GM12892 (cell line): ENCODE measurements around the gene TMEM121.

Experiments used
- POLR2A ChIP-seq: IDR thresholded peaks from 2 replicates; pipeline ENCODE4 v1.6.1; 2011; ENCODE audit warnings: low read depth, low read length, control low read depth
- POLR2AphosphoS5 ChIP-seq: IDR thresholded peaks from 2 replicates; pipeline ENCODE4 v1.6.1; 2011; ENCODE audit warnings: low read depth, low read length, control low read depth

DNA sequence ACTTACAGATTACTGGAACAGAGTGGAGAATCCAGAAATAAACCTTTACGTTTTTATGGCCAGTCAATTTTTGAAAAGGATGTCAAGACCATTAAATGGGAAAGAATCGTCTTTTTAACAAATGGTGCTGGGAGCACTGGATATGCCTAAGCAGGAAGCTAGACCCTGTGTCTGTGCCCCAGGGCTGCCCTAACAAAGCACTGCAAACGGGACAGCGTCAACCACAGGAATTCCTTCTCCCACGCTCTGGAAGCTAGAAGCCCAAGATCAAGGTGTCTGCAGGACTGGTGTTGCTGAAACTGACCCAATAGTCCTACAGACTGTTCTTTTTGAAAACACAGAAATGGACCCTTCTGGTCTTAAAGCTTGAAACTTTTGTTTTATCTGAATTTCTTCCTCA, 9.3 kb upstream of the TMEM121 start:
- TF ChIP-seq POLR2AphosphoS5: no peak
- no peak for TF ChIP-seq POLR2A
